HEK293 (cell line): ENCODE measurements around the gene EFEMP2.

Experiments
- BCL11A ChIP-seq: fragments of 450-650 bp; formaldehyde crosslinking; IDR thresholded peaks from 2 replicates; pipeline ENCODE4 v1.5.1; 2016; ENCODE audit warnings: low read depth, missing biosample characterization, missing genetic modification characterization
- CTCF ChIP-seq: fragments of 450-650 bp; formaldehyde crosslinking; IDR thresholded peaks from 2 replicates; pipeline ENCODE4 v1.5.1; 2016; ENCODE audit warnings: missing biosample characterization, missing genetic modification characterization
- ELK4 ChIP-seq: IDR thresholded peaks from 2 replicates; pipeline ENCODE4 v1.6.1; 2011; ENCODE audit warnings: mild to moderate bottlenecking, low read depth, low read length, borderline replicate concordance
- GLI4 ChIP-seq: fragments of 450-650 bp; formaldehyde crosslinking; IDR thresholded peaks from 2 replicates; pipeline ENCODE4 v1.5.1; 2016; ENCODE audit warnings: missing biosample characterization, missing genetic modification characterization
- HOXC10 ChIP-seq: sonication (generic); formaldehyde crosslinking; IDR thresholded peaks from 2 replicates; pipeline ENCODE4 v1.8.1; 2023; ENCODE audit warnings: mild to moderate bottlenecking, missing genetic modification reagents
- PRDM10 ChIP-seq: fragments of 450-650 bp; formaldehyde crosslinking; IDR thresholded peaks from 2 replicates; pipeline ENCODE4 v1.5.1; 2016; ENCODE audit warnings: missing biosample characterization, missing genetic modification characterization
- SALL2 ChIP-seq: fragments of 450-650 bp; formaldehyde crosslinking; IDR thresholded peaks from 2 replicates; pipeline ENCODE4 v1.5.0; 2017; ENCODE audit warnings: missing biosample characterization, mild to moderate bottlenecking, missing genetic modification characterization, borderline replicate concordance
- SP3 ChIP-seq: fragments of 450-650 bp; formaldehyde crosslinking; IDR thresholded peaks from 2 replicates; pipeline ENCODE4 v1.5.1; 2016; ENCODE audit warnings: missing biosample characterization, missing genetic modification characterization
- ZBTB6 ChIP-seq: fragments of 450-650 bp; formaldehyde crosslinking; IDR thresholded peaks from 2 replicates; pipeline ENCODE4 v1.5.1; 2017; ENCODE audit warnings: missing biosample characterization, missing genetic modification characterization
- ZBTB8A ChIP-seq: fragments of 450-650 bp; formaldehyde crosslinking; IDR thresholded peaks from 2 replicates; pipeline ENCODE4 v1.5.1; 2016; ENCODE audit warnings: missing biosample characterization, missing genetic modification characterization
- ZIC2 ChIP-seq: fragments of 450-650 bp; formaldehyde crosslinking; IDR thresholded peaks from 2 replicates; pipeline ENCODE4 v1.5.1; 2016; ENCODE audit warnings: missing biosample characterization, missing genetic modification characterization
- ZNF121 ChIP-seq: fragments of 450-650 bp; formaldehyde crosslinking; IDR thresholded peaks from 2 replicates; pipeline ENCODE4 v1.5.1; 2016; ENCODE audit warnings: missing biosample characterization, missing genetic modification characterization
- ZNF174 ChIP-seq: fragments of 450-650 bp; formaldehyde crosslinking; IDR thresholded peaks from 2 replicates; pipeline ENCODE4 v1.5.0; 2017; ENCODE audit warnings: missing biosample characterization, mild to moderate bottlenecking, missing genetic modification characterization
- ZNF184 ChIP-seq: fragments of 450-650 bp; IDR thresholded peaks from 2 replicates; pipeline ENCODE4 v1.5.1; 2018; ENCODE audit warnings: missing biosample characterization, mild to moderate bottlenecking, missing genetic modification characterization
- ZNF202 ChIP-seq: fragments of 450-650 bp; formaldehyde crosslinking; IDR thresholded peaks from 2 replicates; pipeline ENCODE4 v1.5.1; 2016; ENCODE audit warnings: missing biosample characterization, missing genetic modification characterization, borderline replicate concordance
- ZNF280C ChIP-seq: fragments of 450-650 bp; formaldehyde crosslinking; IDR thresholded peaks from 2 replicates; pipeline ENCODE4 v1.5.1; 2016; ENCODE audit warnings: missing biosample characterization, missing genetic modification characterization
- ZNF335 ChIP-seq: fragments of 450-650 bp; formaldehyde crosslinking; conservative IDR thresholded peaks from 2 replicates; pipeline ENCODE4 v1.5.1; 2016; ENCODE audit warnings: missing biosample characterization, missing genetic modification characterization
- ZNF341 ChIP-seq: fragments of 450-650 bp; formaldehyde crosslinking; IDR thresholded peaks from 2 replicates; pipeline ENCODE4; 2016; ENCODE audit warnings: low read depth, missing biosample characterization, missing genetic modification characterization
- ZNF473 ChIP-seq: fragments of 450-650 bp; formaldehyde crosslinking; IDR thresholded peaks from 2 replicates; pipeline ENCODE4 v1.5.1; 2017; ENCODE audit warnings: missing biosample characterization, missing genetic modification characterization
- ZNF48 ChIP-seq: fragments of 450-650 bp; formaldehyde crosslinking; IDR thresholded peaks from 2 replicates; pipeline ENCODE4 v1.5.1; 2016; ENCODE audit warnings: missing biosample characterization, missing genetic modification characterization
- ZNF501 ChIP-seq: fragments of 450-650 bp; formaldehyde crosslinking; IDR thresholded peaks from 2 replicates; pipeline ENCODE4 v1.5.1; 2016; ENCODE audit warnings: missing biosample characterization, missing genetic modification characterization
- ZNF514 ChIP-seq: fragments of 450-650 bp; formaldehyde crosslinking; IDR thresholded peaks from 2 replicates; pipeline ENCODE4 v1.5.1; 2016; ENCODE audit warnings: missing biosample characterization, missing genetic modification characterization
- ZNF530 ChIP-seq: fragments of 450-650 bp; formaldehyde crosslinking; IDR thresholded peaks from 2 replicates; pipeline ENCODE4 v1.5.1; 2016; ENCODE audit warnings: low read depth, missing biosample characterization, missing genetic modification characterization
- ZNF580 ChIP-seq: fragments of 450-650 bp; formaldehyde crosslinking; IDR thresholded peaks from 2 replicates; pipeline ENCODE4 v1.5.1; 2016; ENCODE audit warnings: missing biosample characterization, missing genetic modification characterization
- ZNF600 ChIP-seq: fragments of 450-650 bp; formaldehyde crosslinking; IDR thresholded peaks from 2 replicates; pipeline ENCODE4 v1.5.1; 2016; ENCODE audit warnings: missing biosample characterization, missing genetic modification characterization
- ZNF639 ChIP-seq: fragments of 450-650 bp; formaldehyde crosslinking; IDR thresholded peaks from 2 replicates; pipeline ENCODE4 v1.5.1; 2016; ENCODE audit warnings: missing biosample characterization, missing genetic modification characterization
- ZNF654 ChIP-seq: fragments of 450-650 bp; formaldehyde crosslinking; IDR thresholded peaks from 2 replicates; pipeline ENCODE4 v1.5.1; 2016; ENCODE audit warnings: low read depth, missing biosample characterization, missing genetic modification characterization
- ZNF658 ChIP-seq: fragments of 450-650 bp; formaldehyde crosslinking; IDR thresholded peaks from 2 replicates; pipeline ENCODE4; 2016; ENCODE audit warnings: missing biosample characterization, missing genetic modification characterization
- ZNF660 ChIP-seq: fragments of 450-650 bp; IDR thresholded peaks from 2 replicates; pipeline ENCODE4 v1.5.1; 2018; ENCODE audit warnings: missing biosample characterization, mild to moderate bottlenecking, missing genetic modification characterization
- ZNF843 ChIP-seq: fragments of 450-650 bp; formaldehyde crosslinking; IDR thresholded peaks from 2 replicates; pipeline ENCODE4 v1.5.1; 2016; ENCODE audit warnings: missing biosample characterization, missing genetic modification characterization
- ZSCAN30 ChIP-seq: fragments of 450-650 bp; IDR thresholded peaks from 2 replicates; pipeline ENCODE4 v1.5.1; 2018; ENCODE audit warnings: missing biosample characterization, mild to moderate bottlenecking, missing genetic modification characterization, moderate library complexity

The EFEMP2 gene

GRCh38 chr11:65884716-65885092 is 12.1 kb upstream of the EFEMP2 start (continued):
- TF ChIP-seq ZBTB6 (no peak), ZNF335 (tag by site-specific recombination) (no peak), SP3 (tag by site-specific recombination) (peak; percentile 26; the same call in 1 of the 2 replicates), HOXC10 (CRISPR knock-in tag) (no peak), ZNF530 (no peak), ZNF280C (tag by site-specific recombination) (no peak), ZNF580 (no peak), ZBTB8A (tag by site-specific recombination) (no peak), ZNF121 (tag by site-specific recombination) (no peak), ZNF184 (tag by site-specific recombination) (no peak), BCL11A (0 out of 2 replicates have a peak, but pooled peaks have one; percentile 35), ZNF639 (no peak), ZNF48 (tag by site-specific recombination) (no peak), CTCF (tag by site-specific recombination) (peak; percentile 98), ZNF843 (tag by site-specific recombination) (no peak), ZSCAN30 (tag by site-specific recombination) (peak; percentile 69; the same call in 1 of the 2 replicates), ZNF654 (tag by site-specific recombination) (peak; percentile 69), PRDM10 (tag by site-specific recombination) (peak; percentile 55), GLI4 (no peak), ZIC2 (tag by site-specific recombination) (no peak), ZNF514 (no peak), ZNF341 (tag by site-specific recombination) (peak; percentile 61), ZNF658 (tag by site-specific recombination) (no peak), ZNF202 (tag by site-specific recombination) (no peak), ELK4 (no peak), ZNF600 (tag by site-specific recombination) (no peak), SALL2 (no peak), ZNF174 (tag by site-specific recombination) (no peak), ZNF501 (tag by site-specific recombination) (0 out of 2 replicates have a peak, but pooled peaks have one; percentile 28), ZNF660 (tag by site-specific recombination) (0 out of 2 replicates have a peak, but pooled peaks have one; percentile 28), ZNF473 (tag by site-specific recombination) (no peak)
